Neuronal stem cell (in vitro differentiated cells): Measurements from ENCODE around the gene RITA1.

Experiments used
- DNase-seq: peaks from one replicate; pipeline ENCODE4 v3.0.0-alpha.2; 2013; ENCODE audit warnings: low spot score
- H2AFZ ChIP-seq: one replicate; pipeline ENCODE4 v1.6.1; 2013; ENCODE audit warnings: mild to moderate bottlenecking, low read length, inconsistent platforms
- H2AK5ac ChIP-seq: 2 replicates; pipeline ENCODE4 v1.6.1; 2013; ENCODE audit warnings: low read depth, mild to moderate bottlenecking, inconsistent platforms, low read length, moderate library complexity, mixed read lengths
- H2BK120ac ChIP-seq: 2 replicates; pipeline ENCODE4 v1.6.1; 2013; ENCODE audit warnings: low read depth, mild to moderate bottlenecking, inconsistent platforms, low read length, moderate library complexity, mixed read lengths
- H2BK12ac ChIP-seq: one replicate; pipeline ENCODE4 v1.6.1; 2013; ENCODE audit warnings: low read length, inconsistent platforms
- H2BK15ac ChIP-seq: 2 replicates; pipeline ENCODE4 v1.6.1; 2013; ENCODE audit warnings: mild to moderate bottlenecking, low read length, inconsistent platforms, mixed read lengths
- H2BK5ac ChIP-seq: one replicate; pipeline ENCODE4 v1.6.1; 2013; ENCODE audit warnings: inconsistent platforms, mild to moderate bottlenecking, low read length, moderate library complexity
- H3K14ac ChIP-seq: one replicate; pipeline ENCODE4 v1.6.1; 2013; ENCODE audit warnings: low read length, inconsistent platforms
- H3K18ac ChIP-seq: 2 replicates; pipeline ENCODE4 v1.6.1; 2013; ENCODE audit warnings: low read length, inconsistent platforms
- H3K23ac ChIP-seq: 2 replicates; pipeline ENCODE4 v1.6.1; 2013; ENCODE audit warnings: low read depth, mild to moderate bottlenecking, mixed read lengths, low read length, inconsistent platforms; ENCODE audit not compliant: poor library complexity
- H3K27ac ChIP-seq: replicated peaks from 3 replicates; pipeline ENCODE4 v1.5.1; 2013; ENCODE audit warnings: low read length, inconsistent platforms
- H3K27me3 ChIP-seq, 3 experiments: 2 replicates each; pipeline ENCODE4 v1.6.1; 2013; ENCODE audit warnings: low read length in 3 of 3, mild to moderate bottlenecking in 2 of 3, inconsistent platforms in 1 of 3, low read depth in 1 of 3, mixed read lengths in 1 of 3, moderate library complexity in 1 of 3; ENCODE audit not compliant: control insufficient read depth in 3 of 3, insufficient read depth in 3 of 3
- H3K36me3 ChIP-seq, 2 donors: replicated peaks in 1 of 2; 2 replicates each; pipeline ENCODE4 v1.6.1; 2013; ENCODE audit warnings: low read length in 2 of 2; ENCODE audit not compliant: control insufficient read depth in 2 of 2, insufficient read depth in 2 of 2
- H3K4ac ChIP-seq: 2 replicates; pipeline ENCODE4 v1.6.1; 2013; ENCODE audit warnings: inconsistent platforms, mild to moderate bottlenecking, low read length, moderate library complexity
- H3K4me1 ChIP-seq, 2 donors: 1 replicate in 1 of 2; 2 replicates in 1 of 2; pipeline ENCODE4 v1.6.1; 2013; ENCODE audit warnings: low read length in 2 of 2, low read depth in 1 of 2; ENCODE audit not compliant: control insufficient read depth in 2 of 2, insufficient read depth in 1 of 2
- H3K4me2 ChIP-seq: one replicate; pipeline ENCODE4 v1.6.1; 2013; ENCODE audit warnings: mild to moderate bottlenecking, low read length, inconsistent platforms; ENCODE audit not compliant: insufficient read depth, poor library complexity, severe bottlenecking
- H3K4me3 ChIP-seq, 2 donors: 2 replicates each; pipeline ENCODE4 v1.5.1; 2013; ENCODE audit warnings: low read length in 2 of 2, mild to moderate bottlenecking in 2 of 2, inconsistent platforms in 1 of 2, moderate library complexity in 1 of 2
- H3K79me1 ChIP-seq: one replicate; pipeline ENCODE4 v1.6.1; 2013; ENCODE audit warnings: low read depth, mild to moderate bottlenecking, inconsistent platforms, low read length, moderate library complexity
- H3K9ac ChIP-seq: one replicate; pipeline ENCODE4 v1.6.1; 2013; ENCODE audit warnings: mild to moderate bottlenecking, low read depth, low read length, inconsistent platforms; ENCODE audit not compliant: poor library complexity
- H3K9me3 ChIP-seq, 2 donors: replicated peaks in 1 of 2; 2 replicates each; pipeline versions ENCODE3 to v1.6.1; 2013; ENCODE audit warnings: low read length in 2 of 2, mild to moderate bottlenecking in 2 of 2, inconsistent platforms in 1 of 2, low read depth in 1 of 2, mixed read lengths in 1 of 2, moderate library complexity in 1 of 2; ENCODE audit not compliant: control insufficient read depth in 2 of 2, insufficient read depth in 1 of 2
- H4K8ac ChIP-seq: one replicate; pipeline ENCODE4 v1.6.1; 2013; ENCODE audit warnings: low read depth, mild to moderate bottlenecking, inconsistent platforms, low read length, moderate library complexity
- H4K91ac ChIP-seq: one replicate; pipeline ENCODE4 v1.6.1; 2013; ENCODE audit warnings: low read length, low read depth, mild to moderate bottlenecking, inconsistent platforms; ENCODE audit not compliant: poor library complexity
- WGBS, 2 donors: extraction: QIAGEN DNeasy Blood & Tissue Kit; methylation state at CpG; one replicate each; pipeline ENCODE4 v1.1.7; 2013; ENCODE audit warnings: missing lambda C conversion rate in 2 of 2, mixed read lengths in 1 of 2; ENCODE audit not compliant: insufficient read length in 2 of 2, insufficient replicate concordance in 1 of 2; ENCODE audit errors: extremely low coverage in 2 of 2; 5-methylcytosine and 5-hydroxymethylcytosine counted together

Gene RITA1

GRCh38 chr12:113155060-113155459 is 30.5 kb upstream of the RITA1 start:
- Histone ChIP-seq H3K14ac (no peak overlapping the region), H3K9ac (peak overlapping the region; percentile 68), H3K27me3 (peaks cover 5 to 52% (median 27%) of the 10 kb centered on the region in 3 experiments), H2BK120ac (no peak overlapping the region), H4K8ac (no peak overlapping the region), H3K4me2 (no peak overlapping the region), H2BK12ac (peak overlapping the region; percentile 69), H2BK15ac (no peak overlapping the region), H3K4me1 (peaks cover 12 to 14% of the 10 kb centered on the region in 2 donors), H3K4me3 (no peak overlapping the region), H3K4ac (no peak overlapping the region), H2AK5ac (peak overlapping the region; percentile 69), H3K79me1 (peaks cover 7% of the 10 kb centered on the region), H3K36me3 (peaks cover 19 to 30% of the 10 kb centered on the region in 2 donors), H3K18ac (peak overlapping the region; percentile 72), H3K9me3 (no peaks in the 10 kb centered on the region), H4K91ac (no peak overlapping the region), H2BK5ac (no peak overlapping the region), H2AFZ (no peak overlapping the region), H3K23ac (no peak overlapping the region), H3K27ac (no peak overlapping the region)
- no peak for DNase-seq
- WGBS, 2 donors: no CpG with 5 or more reads among the region's 12 CpGs

- no peak overlapping the region for H3K4ac ChIP-seq
- H3K27me3 ChIP-seq: peaks cover 5 to 48% (median 27%) of the 10 kb centered on the region in 3 experiments
- WGBS, 2 donors: no CpG with 5 or more reads among the region's 7 CpGs
- no peaks in the 10 kb centered on the region for H3K9me3 ChIP-seq
- no peak overlapping the region for H2AK5ac ChIP-seq
- H2BK12ac ChIP-seq: no peak overlapping the region
- no peak overlapping the region for H3K14ac ChIP-seq
- H3K4me3 ChIP-seq: no peak overlapping the region
- H2BK5ac ChIP-seq: no peak overlapping the region
- H2BK120ac ChIP-seq: no peak overlapping the region
- peaks cover 8% of the 10 kb centered on the region in 2 donors for H3K4me1 ChIP-seq
- no peak overlapping the region for H2BK15ac ChIP-seq
- no peak overlapping the region for H3K9ac ChIP-seq
- no peak overlapping the region for H3K27ac ChIP-seq
- no peak overlapping the region for H3K23ac ChIP-seq
- H3K36me3 ChIP-seq: peaks cover 24 to 36% of the 10 kb centered on the region in 2 donors
- no peak overlapping the region for H4K8ac ChIP-seq
- no peak overlapping the region for H4K91ac ChIP-seq
- peaks cover 9% of the 10 kb centered on the region for H3K79me1 ChIP-seq
- no peak overlapping the region for H3K18ac ChIP-seq
- DNase-seq: no peak
- H3K4me2 ChIP-seq: no peak overlapping the region
- no peak overlapping the region for H2AFZ ChIP-seq
Observed at GRCh38 chr12:113155646-113156045, 29.9 kb upstream of the RITA1 start.

- Histone ChIP-seq H2BK120ac (no peak overlapping the region), H3K18ac (no peak overlapping the region), H3K27ac (no peak overlapping the region), H3K9ac (no peak overlapping the region), H4K8ac (no peak overlapping the region), H3K36me3 (peaks cover 25 to 49% of the 10 kb centered on the region in 2 donors), H3K4me1 (peaks cover 10 to 18% of the 10 kb centered on the region in 2 donors), H2BK12ac (no peak overlapping the region), H3K4me3 (no peak overlapping the region), H3K4ac (no peak overlapping the region), H4K91ac (no peak overlapping the region), H3K27me3 (peaks cover 5 to 37% (median 22%) of the 10 kb centered on the region in 3 experiments), H3K14ac (no peak overlapping the region), H3K4me2 (no peak overlapping the region), H2BK5ac (no peak overlapping the region), H2AFZ (no peak overlapping the region), H3K79me1 (peaks cover 9% of the 10 kb centered on the region), H2BK15ac (no peak overlapping the region), H3K9me3 (no peaks in the 10 kb centered on the region), H2AK5ac (no peak overlapping the region), H3K23ac (no peak overlapping the region)
- no CpG with 5 or more reads among the region's 12 CpGs for WGBS, 2 donors
- no peak for DNase-seq
Observed at GRCh38 chr12:113157218-113157859, 28.2 kb upstream of the RITA1 start.

GRCh38 chr12:113158439-113159203 is 26.9 kb upstream of the RITA1 start:
- Histone ChIP-seq H3K36me3 (peaks cover 28 to 62% of the 10 kb centered on the region in 2 donors), H3K18ac (no peak overlapping the region), H3K79me1 (peaks cover 9% of the 10 kb centered on the region), H2AK5ac (no peak overlapping the region), H3K4me1 (peaks cover 9 to 22% of the 10 kb centered on the region in 2 donors), H3K4ac (no peak overlapping the region), H2BK12ac (no peak overlapping the region), H2BK5ac (no peak overlapping the region), H4K91ac (no peak overlapping the region), H2BK120ac (no peak overlapping the region), H2BK15ac (no peak overlapping the region), H3K4me3 (no peak overlapping the region), H3K4me2 (no peak overlapping the region), H3K9me3 (no peaks in the 10 kb centered on the region), H3K27me3 (peaks cover 5 to 25% (median 15%) of the 10 kb centered on the region in 3 experiments), H3K23ac (no peak overlapping the region), H3K9ac (no peak overlapping the region), H3K14ac (peak overlapping the region; percentile 87), H2AFZ (no peak overlapping the region), H3K27ac (no peak overlapping the region), H4K8ac (no peak overlapping the region)
- no peak for DNase-seq
- no CpG with 5 or more reads among the region's 26 CpGs for WGBS, 2 donors
